Large intestine (tissue), 3 donors: ENCODE data around the gene C22orf42. TPM values are rescaled to one million over a fixed set of nuclear protein-coding genes. Genes with fewer than 3 reads are reported as not detected.
"Not testable (repeated sequence)": the region's sequence is repeated elsewhere in the genome, so short reads cannot be mapped to it uniquely, and the experiment has no call there.

Experiments
- DNase-seq, 2 donors: peaks; one replicate each; pipeline versions ENCODE4 v3.0.0 to v3.0.0-alpha.2; 2013
- H3K27ac ChIP-seq: one replicate; pipeline ENCODE4 v1.5.1; 2013; ENCODE audit warnings: low read length
- H3K27me3 ChIP-seq: 2 replicates; pipeline ENCODE4 v1.6.1; 2013; ENCODE audit warnings: low read length; ENCODE audit not compliant: control insufficient read depth, insufficient read depth
- H3K36me3 ChIP-seq: 2 replicates; pipeline ENCODE4 v1.6.1; 2013; ENCODE audit warnings: low read length; ENCODE audit not compliant: control insufficient read depth, insufficient read depth
- H3K4me1 ChIP-seq: one replicate; pipeline ENCODE4 v1.6.1; 2013; ENCODE audit warnings: low read length; ENCODE audit not compliant: control insufficient read depth, insufficient read depth
- H3K4me3 ChIP-seq: one replicate; pipeline ENCODE4 v1.5.1; 2013; ENCODE audit warnings: low read length
- H3K9me3 ChIP-seq: one replicate; pipeline ENCODE4 v1.6.1; 2013; ENCODE audit warnings: mild to moderate bottlenecking, low read depth, low read length, moderate library complexity; ENCODE audit not compliant: control insufficient read depth
- WGBS: methylation state at CpG from one replicate; pipeline ENCODE4 v1.1.5; 2013; ENCODE audit warnings: low lambda C conversion rate; ENCODE audit not compliant: insufficient coverage; 5-methylcytosine and 5-hydroxymethylcytosine counted together
- polyA plus RNA-seq: library from polyadenylated mRNA; unstranded; fragments of 120-200 nt; gene quantifications from one replicate; pipeline ENCODE4 v1.2.1, GENCODE V29; 2013

The C22orf42 gene
- polyA plus RNA-seq, 1 donor: 0.21 TPM

- no CpG with 5 or more reads among the region's 3 CpGs for WGBS
- not testable (repeated sequence) for H3K36me3 ChIP-seq, H3K9me3 ChIP-seq, H3K4me1 ChIP-seq, H3K27me3 ChIP-seq, DNase-seq, H3K4me3 ChIP-seq, H3K27ac ChIP-seq
These were observed 23.1 kb downstream of the C22orf42 start for GRCh38 chr22:32135958-32136357.

GRCh38 chr22:32134796-32135195, 24.3 kb downstream of the C22orf42 start:
- WGBS: no CpG with 5 or more reads among the region's 14 CpGs

GRCh38 chr22:32132783-32133182, 26.3 kb downstream of the C22orf42 start:
- Histone ChIP-seq H3K36me3 (no peaks in the 10 kb centered on the region), H3K4me1 (no peaks in the 10 kb centered on the region), H3K27me3 (no peaks in the 10 kb centered on the region), H3K27ac (no peak overlapping the region), H3K9me3 (no peaks in the 10 kb centered on the region), H3K4me3 (no peak overlapping the region)
- no CpG with 5 or more reads among the region's 1 CpG for WGBS
- DNase-seq: no peak

More at GRCh38 chr22:32134796-32135195, 24.3 kb downstream of the C22orf42 start:
- H3K27ac ChIP-seq, H3K4me3 ChIP-seq, H3K36me3 ChIP-seq, H3K9me3 ChIP-seq, DNase-seq, H3K27me3 ChIP-seq, H3K4me1 ChIP-seq: not testable (repeated sequence)

DNA sequence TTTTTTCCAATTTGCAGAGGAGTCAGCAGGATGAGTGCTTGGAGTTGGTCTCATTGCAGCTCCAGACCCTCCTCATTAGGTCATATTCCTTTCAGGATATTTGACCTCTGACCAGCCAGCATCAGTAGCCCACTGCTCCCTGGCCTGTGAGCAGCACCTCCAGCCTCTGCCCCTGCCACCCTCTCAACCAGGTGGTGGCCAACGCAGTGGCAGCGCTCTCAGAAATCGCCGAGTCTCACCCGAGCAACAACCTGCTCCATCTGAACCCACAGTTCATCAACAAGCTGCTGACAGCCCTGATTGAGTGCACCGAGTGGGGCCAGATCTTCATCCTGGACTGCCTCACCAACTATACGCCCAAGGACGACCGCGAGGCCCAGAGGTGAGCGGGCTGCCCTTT, 27.0 kb downstream of the C22orf42 start:
- Histone ChIP-seq H3K27me3 (no peaks in the 10 kb centered on the region), H3K36me3 (no peaks in the 10 kb centered on the region), H3K4me3 (no peak overlapping the region), H3K27ac (no peak overlapping the region), H3K4me1 (no peaks in the 10 kb centered on the region), H3K9me3 (no peaks in the 10 kb centered on the region)
- no peak for DNase-seq
- no CpG with 5 or more reads among the region's 11 CpGs for WGBS

DNA sequence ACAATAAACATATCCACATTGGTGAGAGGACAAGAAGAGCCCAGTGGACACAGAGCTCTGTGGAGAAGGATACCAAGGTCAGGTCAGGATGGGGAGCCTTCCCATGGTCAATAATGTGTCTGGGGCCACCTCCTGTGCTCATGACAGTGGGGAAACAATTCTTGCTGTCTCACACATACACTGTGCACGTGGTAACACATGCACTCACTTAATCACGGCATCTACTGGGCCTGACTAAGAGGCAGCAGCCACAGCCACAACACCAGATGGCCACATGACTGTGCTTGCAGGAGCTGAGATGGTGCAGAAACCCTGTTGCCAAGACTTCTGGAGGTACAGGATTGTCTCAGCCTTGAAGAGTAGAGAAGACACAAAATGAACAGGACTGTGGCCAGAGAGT, 28.6 kb downstream of the C22orf42 start:
- no CpG with 5 or more reads among the region's 2 CpGs for WGBS
- Histone ChIP-seq H3K4me3 (no peak overlapping the region), H3K27ac (no peak overlapping the region), H3K27me3 (no peaks in the 10 kb centered on the region), H3K36me3 (no peaks in the 10 kb centered on the region), H3K9me3 (no peaks in the 10 kb centered on the region), H3K4me1 (no peaks in the 10 kb centered on the region)
- no peak for DNase-seq

- DNase-seq: no peak
- Histone ChIP-seq H3K4me3 (no peak overlapping the region), H3K4me1 (no peaks in the 10 kb centered on the region), H3K27ac (no peak overlapping the region), H3K36me3 (no peaks in the 10 kb centered on the region), H3K9me3 (no peaks in the 10 kb centered on the region), H3K27me3 (no peaks in the 10 kb centered on the region)
- no CpG with 5 or more reads among the region's 4 CpGs for WGBS
These were observed 31.2 kb downstream of the C22orf42 start for GRCh38 chr22:32127904-32128303.

DNA sequence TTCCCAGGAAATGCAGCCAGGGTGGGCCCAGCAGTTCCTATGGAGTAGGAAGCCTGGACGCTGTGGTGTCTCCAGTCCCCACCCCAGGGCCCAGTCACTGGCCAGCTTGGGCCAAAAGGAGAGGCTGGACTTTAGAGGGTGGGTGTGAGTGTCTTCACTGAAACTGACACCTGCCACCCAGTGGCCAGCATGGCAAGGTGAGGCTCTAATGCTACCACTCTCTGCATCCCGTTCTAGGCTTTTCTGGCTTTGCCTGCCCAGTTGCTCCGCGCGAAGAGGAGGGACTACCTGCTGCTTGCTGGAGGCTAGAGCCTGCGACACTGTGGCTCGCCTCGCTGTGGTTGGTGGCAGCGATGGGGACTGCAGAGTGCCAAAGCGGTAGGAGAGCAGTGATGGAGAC, 35.4 kb downstream of the C22orf42 start:
- no peak overlapping the region for H3K4me3 ChIP-seq
- DNase-seq: no peak
- no peaks in the 10 kb centered on the region for H3K36me3 ChIP-seq
- no peaks in the 10 kb centered on the region for H3K9me3 ChIP-seq
- H3K27me3 ChIP-seq: no peaks in the 10 kb centered on the region
- no CpG with 5 or more reads among the region's 10 CpGs for WGBS
- no peak overlapping the region for H3K27ac ChIP-seq
- no peaks in the 10 kb centered on the region for H3K4me1 ChIP-seq

DNA sequence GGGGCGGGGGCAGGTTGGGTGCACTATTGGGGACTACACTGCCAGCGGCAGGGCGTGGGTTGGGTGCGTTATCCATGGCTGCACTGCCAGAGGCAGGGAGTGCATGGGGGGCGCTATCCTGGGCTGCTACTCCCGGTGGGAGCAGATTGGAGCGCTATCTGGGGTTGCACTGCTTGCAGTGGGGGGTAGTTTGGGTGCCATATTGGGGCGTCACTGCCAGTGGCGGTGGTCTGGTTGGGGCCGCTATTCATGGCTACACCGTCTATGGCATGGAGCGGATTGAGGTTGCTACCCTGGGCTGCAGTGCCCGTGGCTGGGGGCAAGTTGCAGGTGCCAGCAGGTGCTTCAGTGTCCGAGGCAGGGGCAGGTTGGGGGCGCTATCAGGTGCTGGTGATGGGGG, 36.2 kb downstream of the C22orf42 start:
- Histone ChIP-seq H3K4me3 (no peak overlapping the region), H3K9me3 (no peaks in the 10 kb centered on the region), H3K4me1 (no peaks in the 10 kb centered on the region), H3K27ac (no peak overlapping the region), H3K27me3 (no peaks in the 10 kb centered on the region), H3K36me3 (no peaks in the 10 kb centered on the region)
- no CpG with 5 or more reads among the region's 15 CpGs for WGBS
- no peak for DNase-seq

DNA sequence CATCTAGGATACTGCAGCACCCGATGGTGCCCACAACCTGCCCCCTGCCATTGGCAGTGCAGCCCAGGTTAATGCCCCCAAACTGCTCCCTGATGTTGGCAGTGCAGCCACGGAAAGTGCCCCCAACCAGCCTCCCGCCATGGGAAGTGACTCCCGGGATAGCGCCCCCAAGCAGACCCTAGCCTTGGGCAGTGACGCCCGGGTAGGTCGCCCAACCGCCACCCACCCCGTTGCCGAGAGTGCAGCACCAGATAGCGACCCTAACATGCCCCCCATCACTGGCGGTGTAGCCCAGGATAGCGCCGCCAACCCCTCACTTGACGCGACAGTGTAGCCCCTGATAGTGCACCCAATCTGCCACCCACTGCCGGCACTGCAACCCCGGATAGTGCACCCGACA, 38.5 kb downstream of the C22orf42 start:
- no peak overlapping the region for H3K4me3 ChIP-seq
- WGBS: no CpG with 5 or more reads among the region's 20 CpGs
- H3K9me3 ChIP-seq: no peaks in the 10 kb centered on the region
- H3K27ac ChIP-seq: no peak overlapping the region
- H3K36me3 ChIP-seq: no peaks in the 10 kb centered on the region
- no peaks in the 10 kb centered on the region for H3K4me1 ChIP-seq
- DNase-seq: no peak
- no peaks in the 10 kb centered on the region for H3K27me3 ChIP-seq

- H3K4me3 ChIP-seq: no peak overlapping the region
- no peak for DNase-seq
- H3K9me3 ChIP-seq: no peaks in the 10 kb centered on the region
- H3K27ac ChIP-seq: no peak overlapping the region
- H3K27me3 ChIP-seq: no peaks in the 10 kb centered on the region
- no CpG with 5 or more reads among the region's 15 CpGs for WGBS
- H3K36me3 ChIP-seq: no peaks in the 10 kb centered on the region
- H3K4me1 ChIP-seq: no peaks in the 10 kb centered on the region
These were observed 39.4 kb downstream of the C22orf42 start for GRCh38 chr22:32119568-32120235.

DNA sequence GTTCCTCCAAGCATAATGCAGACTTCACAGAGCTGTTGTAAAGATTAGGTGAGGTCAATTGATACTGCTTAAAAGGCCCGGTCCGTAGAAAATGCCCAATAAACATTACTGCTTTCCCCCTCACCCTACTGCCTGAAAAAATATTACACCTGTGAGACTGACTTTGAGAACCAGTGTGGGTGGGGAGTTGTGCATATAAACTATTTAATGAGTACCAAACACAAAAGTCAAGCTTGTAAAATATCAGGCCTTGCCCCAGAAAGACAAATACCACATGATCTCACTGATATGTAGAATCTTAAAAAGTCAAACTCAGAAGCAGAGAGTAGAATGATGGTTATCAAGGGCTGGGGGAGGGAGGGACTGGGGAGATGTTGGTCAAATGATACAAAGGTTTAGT, 46.7 kb downstream of the C22orf42 start:
- Histone ChIP-seq H3K27me3 (no peaks in the 10 kb centered on the region), H3K36me3 (peaks cover 27% of the 10 kb centered on the region), H3K9me3 (no peaks in the 10 kb centered on the region), H3K4me3 (no peak overlapping the region), H3K4me1 (no peaks in the 10 kb centered on the region), H3K27ac (no peak overlapping the region)
- no peak for DNase-seq
- no CpG with 5 or more reads among the region's 2 CpGs for WGBS
